Stimulated activated CD4-positive, alpha-beta T cell treated with anti-CD3 and anti-CD28 coated beads, Interleukin-2, amount 100 ng/mL, for 24 hours (primary cell): ENCODE results near the gene ZNF580.

Experiments used
- DNase-seq, 2 donors: peaks; one replicate each; pipeline ENCODE4 v3.0.0-alpha.2; 2020

The ZNF580 gene

GRCh38 chr19:55625004-55625326 lies 15.8 kb upstream of the ZNF580 start:
- no peak for DNase-seq

GRCh38 chr19:55626350-55626749 lies 14.5 kb upstream of the ZNF580 start:
- DNase-seq: peak; percentile 42 to 55

- DNase-seq: peak; percentile 84 to 93
Observed at GRCh38 chr19:55632463-55632834, 8.4 kb upstream of the ZNF580 start.

DNA sequence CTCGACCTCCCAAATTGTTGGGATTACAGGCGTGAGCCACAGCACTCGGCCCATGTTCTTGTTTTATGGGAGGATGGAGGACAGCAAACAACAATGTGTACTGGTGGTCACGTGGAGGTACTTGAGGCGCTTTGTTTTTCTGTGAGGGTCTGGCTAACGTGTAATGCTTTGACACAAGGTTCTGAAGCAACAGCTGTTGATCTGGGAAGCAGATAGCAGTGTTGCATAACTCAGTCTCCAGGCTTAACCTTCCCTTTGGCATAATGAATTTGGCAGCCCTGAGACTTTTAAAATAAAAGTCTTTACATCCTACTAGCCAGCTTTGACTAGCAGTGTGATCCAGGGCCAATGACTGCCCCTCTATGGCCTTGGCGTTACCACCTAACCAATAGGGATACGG lies 6.9 kb upstream of the ZNF580 start:
- no peak for DNase-seq

- no peak for DNase-seq
Observed at GRCh38 chr19:55635334-55635717, 5.5 kb upstream of the ZNF580 start.

DNA sequence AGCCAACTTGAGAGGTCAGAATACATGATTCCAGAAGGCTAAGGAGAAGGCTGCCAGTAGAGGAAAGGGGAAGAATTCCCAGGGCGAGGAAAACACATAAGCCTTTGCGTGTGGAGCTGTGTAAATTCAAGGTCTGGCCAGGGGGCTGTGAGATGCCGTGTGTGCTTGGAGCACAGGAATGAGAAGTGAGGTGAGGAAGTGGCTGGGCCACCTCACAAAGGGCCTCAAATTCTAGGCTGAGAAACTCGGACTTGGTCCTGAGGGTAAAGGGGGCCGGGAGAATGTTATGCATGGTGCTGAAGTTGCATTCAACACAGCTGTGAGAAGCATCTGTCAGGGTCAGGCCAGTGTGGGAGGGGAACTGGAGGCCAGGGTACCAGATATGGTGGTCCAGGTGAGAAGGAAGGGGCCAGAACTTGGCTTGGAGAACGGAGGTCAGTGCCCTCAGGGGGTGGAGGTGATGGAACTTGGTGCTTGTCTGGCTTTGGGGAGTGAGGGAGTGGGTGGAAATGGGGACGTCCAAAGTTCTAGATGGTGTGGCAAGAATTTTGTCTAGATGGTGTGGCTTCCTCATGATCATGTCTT lies 4.9 kb upstream of the ZNF580 start:
- no peak for DNase-seq

- DNase-seq: no peak
Observed at GRCh38 chr19:55636723-55637122, 4.1 kb upstream of the ZNF580 start.

GRCh38 chr19:55637534-55637933 lies 3.3 kb upstream of the ZNF580 start:
- DNase-seq: no peak

GRCh38 chr19:55638864-55639359 lies 1.9 kb upstream of the ZNF580 start:
- peak; percentile 67 to 71 for DNase-seq

DNA sequence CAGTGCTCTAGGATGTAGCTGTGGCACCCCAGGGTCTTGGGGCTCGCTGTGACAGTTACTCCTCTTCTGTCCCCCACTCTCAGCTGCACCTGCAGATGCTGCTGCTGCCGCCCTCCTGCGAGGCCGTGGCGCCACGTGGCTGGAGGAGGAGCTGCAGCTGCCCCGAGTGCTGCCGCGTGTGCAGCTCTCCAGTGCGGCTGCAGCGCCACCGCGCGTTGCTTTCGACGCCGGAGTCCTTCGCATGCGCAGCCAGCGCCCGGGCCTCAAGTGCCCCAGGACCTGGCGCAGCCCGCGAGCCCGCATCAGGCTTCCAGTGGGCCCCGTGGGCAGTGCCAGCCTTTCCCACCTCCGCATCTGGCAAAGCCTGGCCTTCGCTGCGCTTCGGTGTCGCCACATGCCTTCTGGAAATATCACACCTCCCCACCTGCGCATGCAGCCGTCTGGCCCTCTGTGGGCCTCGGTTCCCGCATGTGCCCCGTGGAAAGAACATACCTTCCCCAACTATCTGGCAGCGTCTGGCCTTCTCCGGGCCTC lies 692 bp upstream of the ZNF580 start:
- peak; percentile 67 to 74 for DNase-seq

DNA sequence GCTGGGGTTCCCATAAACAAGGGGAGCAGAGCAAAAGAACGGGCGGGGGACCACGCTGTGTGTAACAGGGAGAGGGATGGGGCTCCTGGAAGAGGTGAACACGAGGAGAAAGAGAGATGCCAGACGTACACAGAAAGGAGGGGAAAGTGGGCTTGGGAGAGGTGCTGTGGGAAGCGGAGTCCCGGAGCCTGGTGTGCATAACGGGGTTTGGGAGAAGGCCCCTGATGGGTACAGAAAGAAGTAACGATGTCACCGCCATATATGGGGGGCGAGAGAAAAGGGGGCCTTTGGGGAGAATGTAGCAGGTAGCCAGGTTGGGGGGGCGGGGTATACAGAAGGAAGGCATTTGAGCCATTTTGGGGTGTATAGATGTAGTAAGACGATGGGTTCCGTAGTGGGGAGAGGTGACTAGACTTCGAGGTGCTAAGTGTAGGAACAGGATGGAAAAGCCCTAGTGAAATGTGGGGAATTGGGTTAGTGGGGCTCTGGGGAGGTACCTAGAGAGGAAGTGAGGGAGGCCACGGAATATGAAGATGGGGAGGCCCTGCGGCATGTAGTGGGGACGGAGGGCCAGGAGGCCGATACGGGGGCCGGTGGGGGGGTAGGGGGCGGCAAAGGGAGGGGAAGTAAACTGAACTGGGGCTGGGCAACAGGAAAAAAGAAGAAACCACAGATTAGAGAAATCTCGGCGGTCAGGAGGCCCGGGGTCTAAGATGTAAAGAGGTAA lies 787 bp downstream of the ZNF580 start:
- DNase-seq: peak; percentile 51

GRCh38 chr19:55642153-55643002 lies 1.6 kb downstream of the ZNF580 start:
- peak; percentile 50 to 51 for DNase-seq

DNA sequence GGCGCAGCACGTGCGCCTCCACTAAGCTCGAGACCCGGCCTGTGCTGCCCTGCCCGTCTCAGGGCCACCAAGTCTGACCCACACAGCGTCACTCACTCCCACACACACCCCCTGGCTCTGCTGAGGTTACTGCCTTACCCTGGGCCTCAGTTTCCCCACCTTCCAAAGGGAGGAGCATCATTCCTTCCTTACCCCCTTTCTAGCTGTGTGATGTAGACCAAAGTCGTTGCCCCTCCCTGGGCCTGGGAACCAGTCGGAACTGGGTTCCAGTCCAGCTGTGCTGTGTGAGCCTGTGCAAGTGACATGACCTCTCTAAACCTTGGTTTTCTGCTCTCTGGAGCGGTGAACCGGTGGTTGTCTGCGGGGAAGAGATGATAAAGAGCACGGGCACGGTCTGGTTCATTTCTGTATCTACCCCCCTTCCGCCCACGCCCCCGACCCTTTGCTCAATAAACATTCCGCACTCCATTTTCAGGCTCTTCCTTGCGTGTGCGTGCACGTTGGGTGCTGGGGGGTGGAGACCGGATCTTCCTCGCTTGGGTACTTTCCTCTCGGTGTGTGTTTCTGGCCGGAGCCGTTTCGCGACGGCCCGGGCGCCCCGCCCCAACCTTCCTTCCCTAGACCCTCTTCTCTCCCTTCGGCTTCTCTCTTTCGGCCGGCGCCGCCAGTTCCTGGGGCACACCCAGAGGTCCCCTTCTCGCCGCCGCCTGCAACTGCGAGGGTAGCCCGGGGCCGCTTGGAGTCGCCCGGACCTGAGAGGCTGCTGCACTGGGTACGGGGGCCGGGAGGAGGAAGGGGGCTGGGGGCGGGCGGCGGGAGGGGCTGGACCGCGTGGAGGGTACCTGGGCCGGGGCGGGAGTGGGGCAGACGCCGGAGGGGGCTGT lies 2.4 kb downstream of the ZNF580 start, which contains the start of gene ZNF581:
ZNF581 (plus strand) TSS at position 647 of the 884 bp plus-strand sequence. CDS start 923 bp downstream, outside the sequence.
- DNase-seq: peak; percentile 85

DNA sequence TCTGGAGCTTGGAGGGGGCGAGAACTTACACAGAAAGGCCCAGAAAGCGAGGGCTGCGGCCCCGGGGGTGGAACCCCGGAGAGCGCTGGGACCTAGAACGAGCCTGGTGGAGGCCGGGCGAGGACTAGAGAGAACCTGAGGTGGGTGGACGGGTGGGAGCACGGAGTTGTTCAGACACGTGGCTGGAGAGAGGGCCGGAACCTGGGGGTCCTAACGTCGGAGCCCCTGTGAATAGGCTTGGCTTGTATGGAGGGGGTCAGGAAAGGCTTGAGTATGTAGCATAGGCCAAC lies 3.0 kb downstream of the ZNF580 start:
- no peak for DNase-seq

- DNase-seq: no peak
Observed at GRCh38 chr19:55644191-55644833, 3.5 kb downstream of the ZNF580 start.

DNA sequence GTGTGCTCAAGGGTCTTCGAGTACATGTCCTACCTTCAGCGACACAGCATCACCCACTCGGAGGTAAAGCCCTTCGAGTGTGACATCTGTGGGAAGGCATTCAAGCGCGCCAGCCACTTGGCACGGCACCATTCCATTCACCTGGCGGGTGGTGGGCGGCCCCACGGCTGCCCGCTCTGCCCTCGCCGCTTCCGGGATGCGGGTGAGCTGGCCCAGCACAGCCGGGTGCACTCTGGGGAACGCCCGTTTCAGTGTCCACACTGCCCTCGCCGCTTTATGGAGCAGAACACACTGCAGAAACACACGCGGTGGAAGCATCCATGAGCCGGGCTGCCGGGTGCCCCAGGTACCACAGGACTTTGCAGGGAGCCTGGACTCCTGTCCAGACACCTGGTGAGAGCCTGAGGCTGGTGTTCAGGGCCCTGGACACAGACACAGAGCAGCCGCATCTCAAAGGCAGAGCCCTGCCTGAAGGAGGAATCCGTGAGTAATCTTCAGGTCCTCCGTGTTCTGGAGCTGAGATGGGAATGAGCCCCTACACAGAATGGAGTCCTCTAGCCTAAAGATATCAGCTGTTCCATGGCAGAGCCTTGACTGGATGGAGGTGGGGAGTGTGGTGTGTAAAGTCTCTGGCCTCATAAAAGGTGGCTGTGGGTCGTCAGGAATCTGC lies 4.2 kb downstream of the ZNF580 start:
- no peak for DNase-seq

DNA sequence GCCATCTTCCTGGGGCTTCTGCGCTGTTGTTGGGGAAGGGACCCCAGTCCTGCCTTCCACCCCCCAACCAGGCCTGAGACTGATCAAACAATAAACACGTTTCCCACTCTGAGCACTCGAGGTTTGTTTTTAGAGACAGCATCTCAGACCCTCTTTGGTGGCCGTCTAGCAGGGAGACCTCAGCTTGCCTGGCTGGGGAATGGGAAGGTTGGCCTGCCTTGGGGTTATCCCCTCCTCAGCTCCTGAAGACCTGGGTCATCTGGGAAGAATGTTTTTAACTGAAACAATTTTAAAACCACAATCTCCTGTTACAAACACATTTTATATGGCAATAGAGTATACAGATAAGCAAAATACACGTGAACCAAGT lies 4.7 kb downstream of the ZNF580 start:
- no peak for DNase-seq

DNA sequence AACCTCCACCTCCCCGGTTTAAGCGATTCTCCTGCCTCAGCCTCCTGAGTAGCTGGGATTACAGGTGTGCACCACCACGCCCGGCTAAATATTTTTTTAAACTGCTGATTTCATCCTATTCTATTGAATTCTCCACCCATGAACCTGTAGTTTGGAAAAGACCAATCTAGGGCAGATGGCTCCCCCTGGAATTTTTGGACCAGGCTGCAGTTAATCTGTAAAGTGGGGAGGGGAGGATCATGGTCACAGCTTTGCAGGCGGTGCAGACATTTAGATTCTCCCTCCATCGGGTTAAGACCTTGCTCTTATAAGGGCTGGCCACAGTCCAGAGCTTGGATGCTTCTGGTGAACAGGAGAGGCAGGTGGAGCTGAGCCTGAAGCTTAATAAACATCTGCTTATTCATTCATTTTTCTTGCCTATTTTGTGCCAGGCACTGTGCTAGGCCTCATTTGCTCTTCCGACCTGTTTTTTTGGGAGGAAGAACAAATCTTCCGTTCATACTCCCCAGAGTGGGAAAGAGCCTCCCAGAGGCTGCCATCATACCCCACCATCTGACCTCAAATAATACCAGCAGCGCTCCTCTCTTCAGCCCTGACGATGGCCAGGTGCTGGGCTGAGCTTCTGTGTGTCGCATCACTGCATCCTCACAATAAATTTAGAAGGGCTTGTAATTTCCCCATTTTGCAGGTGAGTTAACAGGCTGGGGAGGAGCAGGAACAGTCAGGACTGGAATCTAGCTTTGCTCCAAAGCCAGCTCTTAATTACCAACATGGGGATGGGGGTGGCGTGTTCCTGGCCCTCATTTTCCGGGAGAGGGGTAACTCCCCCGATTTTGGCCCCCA lies 6.3 kb downstream of the ZNF580 start:
- no peak for DNase-seq

GRCh38 chr19:55647732-55648584 lies 7.2 kb downstream of the ZNF580 start, which contains the start of gene CCDC106:
Gene CCDC106, plus strand, starts transcription at chr19:55648212. Its CDS starts 835 bp downstream, at chr19:55649047.
- DNase-seq: peak; percentile 49 to 54
